GM18951 (cell line): ENCODE results near the gene L1TD1.
"Not testable (repeated sequence)": the region's sequence is repeated elsewhere in the genome, so short reads cannot be mapped to it uniquely, and the experiment has no call there.

Source experiments
- POLR2A ChIP-seq: IDR thresholded peaks from 4 replicates; pipeline ENCODE4 v1.6.1; 2011; ENCODE audit warnings: mild to moderate bottlenecking; ENCODE audit not compliant: insufficient read length, insufficient read depth; ENCODE audit errors: extremely low read depth
- in situ Hi-C: fragments of 300-500 bp; cut with MboI; formaldehyde crosslinking; loops from one replicate; pipeline ENCODE4 v1.12.0; 2022; ENCODE audit warnings: low sequenced_read_pairs, mixed read lengths, inconsistent platforms; ENCODE audit not compliant: unreplicated experiment

Gene L1TD1, protein sequence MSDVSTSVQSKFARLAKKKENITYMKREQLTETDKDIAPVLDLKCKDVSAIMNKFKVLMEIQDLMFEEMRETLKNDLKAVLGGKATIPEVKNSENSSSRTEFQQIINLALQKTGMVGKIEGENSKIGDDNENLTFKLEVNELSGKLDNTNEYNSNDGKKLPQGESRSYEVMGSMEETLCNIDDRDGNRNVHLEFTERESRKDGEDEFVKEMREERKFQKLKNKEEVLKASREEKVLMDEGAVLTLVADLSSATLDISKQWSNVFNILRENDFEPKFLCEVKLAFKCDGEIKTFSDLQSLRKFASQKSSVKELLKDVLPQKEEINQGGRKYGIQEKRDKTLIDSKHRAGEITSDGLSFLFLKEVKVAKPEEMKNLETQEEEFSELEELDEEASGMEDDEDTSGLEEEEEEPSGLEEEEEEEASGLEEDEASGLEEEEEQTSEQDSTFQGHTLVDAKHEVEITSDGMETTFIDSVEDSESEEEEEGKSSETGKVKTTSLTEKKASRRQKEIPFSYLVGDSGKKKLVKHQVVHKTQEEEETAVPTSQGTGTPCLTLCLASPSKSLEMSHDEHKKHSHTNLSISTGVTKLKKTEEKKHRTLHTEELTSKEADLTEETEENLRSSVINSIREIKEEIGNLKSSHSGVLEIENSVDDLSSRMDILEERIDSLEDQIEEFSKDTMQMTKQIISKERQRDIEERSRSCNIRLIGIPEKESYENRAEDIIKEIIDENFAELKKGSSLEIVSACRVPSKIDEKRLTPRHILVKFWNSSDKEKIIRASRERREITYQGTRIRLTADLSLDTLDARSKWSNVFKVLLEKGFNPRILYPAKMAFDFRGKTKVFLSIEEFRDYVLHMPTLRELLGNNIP

DNA sequence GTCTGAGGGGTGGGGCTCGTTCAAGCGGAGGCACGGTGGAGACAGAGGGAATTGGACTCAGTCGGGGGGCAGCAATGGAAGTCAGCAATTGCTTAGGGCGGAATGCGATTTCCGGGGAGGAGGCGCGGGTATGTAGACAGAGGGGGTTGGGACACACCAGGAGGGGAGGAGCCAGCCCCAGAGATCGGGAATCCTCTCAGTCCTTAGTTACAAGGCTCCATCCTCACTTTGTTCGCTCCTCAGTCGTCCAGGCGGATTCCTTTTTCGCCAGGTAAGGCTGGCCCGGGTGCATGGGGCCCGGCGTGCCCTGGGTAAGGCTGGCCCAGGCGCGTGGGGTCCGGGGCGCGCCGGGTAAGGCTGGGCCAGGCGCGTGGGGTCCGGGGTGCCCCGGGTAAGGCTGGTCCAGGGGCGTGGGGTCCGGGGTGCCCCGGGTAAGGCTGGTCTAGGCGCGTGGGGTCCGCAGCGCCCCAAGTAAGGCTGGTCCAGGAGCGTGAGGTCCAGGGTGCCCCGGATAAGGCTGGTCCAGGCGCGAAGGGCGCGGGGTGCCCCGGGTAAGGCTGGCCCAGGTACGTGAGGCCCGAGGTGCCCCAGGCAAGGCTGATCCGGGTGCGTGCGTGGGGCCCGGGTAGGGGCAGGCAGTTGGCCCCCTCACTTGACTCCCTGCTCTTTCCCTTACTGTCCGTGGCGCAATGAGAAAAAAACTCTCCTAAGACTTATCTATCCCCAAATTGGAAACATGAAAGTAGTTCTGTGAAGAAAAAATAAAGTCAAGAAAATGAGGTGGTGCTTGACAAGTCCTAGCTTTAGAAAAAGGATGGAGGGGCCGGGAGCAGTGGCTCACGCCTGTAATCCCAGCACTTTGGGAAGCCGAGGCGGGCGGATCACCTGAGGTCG lies at the start of gene L1TD1:
L1TD1 (plus strand) TSS at position 199 of the 894 bp plus-strand sequence. CDS start 11,780 bp downstream, outside the sequence.
- in situ Hi-C loops = no loop called here
- TF ChIP-seq POLR2A = no peak

DNA sequence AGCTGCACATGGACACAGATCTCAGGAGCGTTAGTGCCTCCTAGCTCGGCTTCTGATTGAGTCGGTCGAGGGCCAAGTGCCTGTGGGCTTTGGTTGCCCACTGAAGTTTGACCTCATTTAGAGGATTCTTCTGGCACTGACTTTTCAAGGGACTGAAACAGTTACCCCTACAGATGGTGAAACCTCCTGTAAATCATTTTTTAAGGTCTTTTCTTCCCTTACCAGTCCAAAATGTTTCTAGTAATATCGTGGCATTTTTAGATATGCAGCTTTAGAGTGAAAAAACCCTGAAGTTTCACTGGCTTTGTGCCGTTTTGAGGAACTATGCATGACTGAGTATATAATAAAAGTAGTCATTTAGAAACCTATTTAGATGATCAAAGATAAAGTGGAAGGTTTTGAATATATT lies 34.7 kb upstream of the L1TD1 start:
- no peak for TF ChIP-seq POLR2A
- in situ Hi-C loops = loop anchor here (25.0 kb wide), 1 partner anchor 577 kb away; no protein-coding TSS in a partner anchor

DNA sequence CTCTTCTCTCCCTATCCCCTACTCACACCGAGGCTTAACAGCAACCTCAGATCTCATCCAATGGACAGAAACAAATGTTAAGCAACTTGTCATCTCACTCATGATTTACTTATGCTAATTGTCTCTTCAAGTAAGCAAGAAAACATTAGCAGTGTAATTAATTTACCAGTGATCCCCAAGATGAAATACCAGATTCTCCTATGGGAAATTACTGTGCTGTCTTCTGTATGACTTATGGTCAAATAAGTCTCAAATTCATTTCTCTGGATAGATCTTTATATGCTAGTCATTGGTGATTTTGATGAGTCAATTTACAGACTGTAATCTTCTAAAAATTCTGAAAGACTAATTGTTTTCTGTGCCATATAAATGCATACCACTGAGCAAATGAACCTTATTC lies 32.9 kb upstream of the L1TD1 start:
- in situ Hi-C loops = loop anchor here (25.0 kb wide), 1 partner anchor 576 kb away; no protein-coding TSS in a partner anchor
- TF ChIP-seq POLR2A = no peak

DNA sequence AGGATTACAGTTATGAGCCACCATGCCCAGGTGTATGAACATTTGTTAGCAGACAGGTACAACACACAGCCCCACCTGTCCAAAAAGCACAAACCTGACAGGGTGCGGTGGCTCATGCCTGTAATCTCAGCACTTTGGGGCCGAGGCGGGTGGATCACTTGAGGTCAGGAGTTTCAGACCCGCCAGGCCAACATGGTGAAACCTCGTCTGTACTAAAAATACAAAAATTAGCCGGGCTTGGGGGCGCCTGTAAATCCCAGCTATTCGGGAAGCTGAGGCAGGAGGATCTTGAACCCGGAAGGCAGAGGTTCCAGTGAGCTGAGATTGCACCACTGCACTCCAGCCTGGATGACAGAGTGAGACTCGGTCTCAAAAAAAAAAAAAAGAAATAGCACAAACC lies 24.3 kb upstream of the L1TD1 start:
- in situ Hi-C loops = loop anchor here (25.0 kb wide), 1 partner anchor 567 kb away; no protein-coding TSS in a partner anchor

DNA sequence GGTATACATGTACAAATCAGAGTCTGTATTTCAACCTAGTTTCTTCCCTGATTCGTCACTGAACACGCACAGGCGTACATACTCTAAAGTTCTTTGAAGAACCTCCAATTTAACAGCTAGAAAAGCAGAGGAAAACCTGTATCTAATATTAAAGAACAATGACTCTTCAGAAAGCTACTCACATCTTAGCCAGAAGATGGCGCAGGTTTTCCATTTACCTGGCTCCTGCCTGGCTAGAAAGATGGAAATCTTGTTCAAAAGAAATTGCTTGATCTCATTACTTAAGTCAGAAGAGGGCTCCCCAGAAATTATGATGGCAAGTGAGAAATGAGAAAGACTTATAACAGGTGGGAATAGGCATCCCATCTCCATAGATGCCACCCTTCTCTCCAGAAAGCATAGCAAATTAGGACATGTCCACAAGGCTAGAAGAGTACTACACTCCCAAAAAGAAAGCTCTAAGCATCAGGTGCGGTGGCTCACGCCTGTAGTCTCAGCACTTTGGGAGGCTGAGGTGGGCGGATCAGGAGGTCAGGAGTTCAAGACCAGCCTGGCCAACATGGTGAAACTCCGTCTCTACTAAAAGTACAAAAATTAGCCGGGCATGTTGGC lies 19.0 kb upstream of the L1TD1 start:
- in situ Hi-C loops = no loop called here

DNA sequence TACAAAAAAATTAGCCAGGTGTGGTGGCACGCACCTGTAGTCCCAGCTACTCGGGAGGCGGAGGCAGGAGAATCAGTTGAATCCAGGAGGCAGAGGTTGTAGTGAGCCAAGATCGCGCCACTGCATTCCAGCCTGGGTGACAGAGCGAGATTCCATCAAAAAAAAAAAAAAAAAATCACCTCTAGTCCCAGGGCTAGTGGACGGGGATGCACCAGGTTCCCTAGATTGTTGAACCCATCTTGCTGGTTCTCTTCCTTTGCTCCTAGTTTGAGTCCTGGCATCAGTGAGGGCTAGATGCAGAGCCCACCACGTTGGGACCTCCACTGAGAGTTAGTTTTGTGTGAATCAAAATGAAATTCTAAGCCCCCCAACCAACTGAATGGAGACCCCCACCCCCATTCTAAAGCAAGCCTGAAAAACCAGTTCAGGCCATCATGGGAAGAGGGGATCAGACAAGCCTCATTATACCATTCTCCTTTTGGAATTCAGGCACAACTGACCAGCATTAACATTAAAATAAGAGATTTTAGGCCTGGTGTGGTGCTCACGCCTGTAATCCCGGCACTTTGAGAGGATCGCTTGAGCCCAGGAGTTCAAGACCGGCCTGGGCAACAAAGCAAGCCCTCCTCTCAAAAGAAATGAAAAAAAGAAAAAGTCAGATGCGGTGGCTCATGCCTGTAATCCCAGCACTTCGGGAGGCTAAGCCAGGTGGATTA lies 17.9 kb upstream of the L1TD1 start:
- TF ChIP-seq POLR2A = no peak
- in situ Hi-C loops = no loop called here

More for the DNA sequence above, 19.0 kb upstream of the L1TD1 start:
- TF ChIP-seq POLR2A = no peak

DNA sequence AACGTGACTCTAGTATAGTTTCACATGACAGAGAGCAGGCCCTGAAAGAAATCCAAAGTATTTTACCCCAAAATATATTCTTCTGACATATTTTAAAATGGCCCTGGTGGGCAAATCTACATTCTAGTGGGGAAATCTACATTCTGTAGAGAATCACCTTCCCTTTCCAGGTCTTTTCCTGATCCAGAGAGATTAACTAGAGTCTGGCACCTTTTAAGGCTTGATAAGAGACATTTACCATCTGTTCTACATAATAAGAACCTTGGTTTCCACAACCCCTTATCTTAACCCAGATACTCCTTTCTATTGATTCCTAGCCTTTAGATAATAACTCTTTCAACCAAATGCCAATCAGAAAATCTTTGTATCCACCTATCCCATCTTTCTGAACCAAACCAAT lies 17.0 kb upstream of the L1TD1 start:
- in situ Hi-C loops = no loop called here
- TF ChIP-seq POLR2A = no peak

DNA sequence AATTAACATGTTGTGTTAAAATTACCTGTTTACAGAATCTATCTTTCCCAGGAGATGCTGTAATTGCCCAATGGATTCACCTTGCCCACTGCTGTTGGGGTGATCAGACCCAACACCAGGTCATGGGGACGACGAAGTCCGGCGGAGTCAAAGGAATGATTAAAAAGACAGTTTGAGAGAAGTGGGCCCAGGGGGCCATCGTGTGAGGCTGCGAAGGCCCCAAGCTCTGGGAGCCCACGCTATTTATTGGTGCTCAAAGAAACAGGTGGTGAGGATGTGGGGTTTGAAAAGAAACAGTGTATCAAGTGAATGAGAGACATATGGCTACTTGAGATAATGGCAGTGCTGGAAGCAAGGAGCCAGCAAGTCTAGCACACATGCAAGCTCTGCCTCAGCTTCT lies 16.3 kb upstream of the L1TD1 start:
- in situ Hi-C loops = no loop called here
- no peak for TF ChIP-seq POLR2A

DNA sequence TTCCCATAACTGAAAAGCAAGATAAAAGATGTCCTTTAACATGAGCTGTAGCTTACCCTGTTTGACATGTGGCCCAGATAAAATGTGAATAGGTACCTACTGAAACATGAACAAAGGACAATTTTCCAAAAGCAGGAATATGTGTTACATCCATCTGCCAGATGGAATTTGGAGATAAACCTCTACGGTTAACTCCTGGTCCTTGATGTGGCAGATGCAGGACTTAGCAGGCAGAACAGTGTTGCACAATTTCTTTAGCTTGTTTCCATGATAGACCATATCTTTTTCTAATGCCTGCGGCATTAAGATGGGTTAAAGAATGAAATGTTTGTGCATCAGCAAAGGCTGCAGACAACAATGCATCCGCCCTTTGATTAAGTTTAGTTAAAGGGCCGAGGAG lies 14.6 kb upstream of the L1TD1 start:
- in situ Hi-C loops = not testable (repeated sequence)

DNA sequence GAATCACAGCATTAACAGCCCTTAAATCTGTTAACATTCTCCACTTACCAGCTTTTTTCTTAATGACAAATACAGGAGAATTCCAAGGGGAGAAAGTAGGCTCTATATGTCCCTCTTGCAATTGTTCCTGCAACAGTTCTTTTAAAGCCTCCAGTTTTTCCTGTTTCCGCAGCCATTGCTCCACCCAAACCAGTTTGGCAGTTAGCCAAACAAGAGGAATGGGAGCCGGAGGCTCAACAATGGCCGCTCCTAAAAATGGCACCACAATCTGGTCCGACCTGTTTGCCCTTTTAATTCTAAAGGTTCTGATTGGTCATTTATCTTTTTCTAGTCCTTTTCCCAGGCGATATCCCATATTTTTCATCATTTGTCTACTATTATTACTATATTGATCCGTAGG lies 14.0 kb upstream of the L1TD1 start:
- in situ Hi-C loops = no loop called here

DNA sequence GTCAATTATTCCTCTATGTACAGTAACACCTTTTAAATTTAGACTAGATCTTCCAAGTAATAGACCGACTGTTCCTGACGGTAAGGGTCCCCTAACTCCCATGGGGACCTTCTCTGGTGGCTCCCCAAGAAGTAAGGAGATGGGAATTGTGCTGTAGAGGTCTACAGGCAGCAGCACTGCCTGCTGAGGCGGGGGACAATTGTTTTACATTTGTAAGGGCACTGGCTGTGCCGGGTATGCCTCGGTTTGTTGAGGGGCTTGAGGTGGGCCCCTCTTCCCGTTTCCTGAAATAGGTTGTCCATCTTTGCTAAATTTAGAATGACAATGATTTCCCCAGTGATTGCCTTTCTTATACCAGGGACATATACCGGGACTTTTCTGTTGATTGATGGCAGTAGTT lies 13.1 kb upstream of the L1TD1 start:
- in situ Hi-C loops = no loop called here
- no peak for TF ChIP-seq POLR2A

More for the DNA sequence above, 14.0 kb upstream of the L1TD1 start:
- no peak for TF ChIP-seq POLR2A

DNA sequence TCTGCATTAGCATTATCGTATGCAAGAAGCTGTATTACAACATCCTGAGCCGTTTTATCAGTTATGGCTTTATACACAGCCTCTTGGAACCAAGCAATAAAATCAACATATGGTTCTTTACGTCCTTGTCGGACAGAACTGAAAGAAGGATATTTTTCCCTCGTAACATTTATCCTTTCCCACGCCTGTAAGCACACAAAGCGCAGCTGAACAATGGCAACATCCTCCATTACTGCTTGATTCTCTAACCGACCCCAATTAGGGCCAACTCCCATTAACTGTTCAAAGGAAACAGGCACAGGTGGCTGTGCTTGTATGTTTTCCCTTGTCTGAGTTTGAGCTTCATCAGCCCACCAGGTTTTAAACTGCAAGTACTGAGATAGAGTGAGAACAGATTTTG lies 12.5 kb upstream of the L1TD1 start:
- in situ Hi-C loops = not testable (repeated sequence)

DNA sequence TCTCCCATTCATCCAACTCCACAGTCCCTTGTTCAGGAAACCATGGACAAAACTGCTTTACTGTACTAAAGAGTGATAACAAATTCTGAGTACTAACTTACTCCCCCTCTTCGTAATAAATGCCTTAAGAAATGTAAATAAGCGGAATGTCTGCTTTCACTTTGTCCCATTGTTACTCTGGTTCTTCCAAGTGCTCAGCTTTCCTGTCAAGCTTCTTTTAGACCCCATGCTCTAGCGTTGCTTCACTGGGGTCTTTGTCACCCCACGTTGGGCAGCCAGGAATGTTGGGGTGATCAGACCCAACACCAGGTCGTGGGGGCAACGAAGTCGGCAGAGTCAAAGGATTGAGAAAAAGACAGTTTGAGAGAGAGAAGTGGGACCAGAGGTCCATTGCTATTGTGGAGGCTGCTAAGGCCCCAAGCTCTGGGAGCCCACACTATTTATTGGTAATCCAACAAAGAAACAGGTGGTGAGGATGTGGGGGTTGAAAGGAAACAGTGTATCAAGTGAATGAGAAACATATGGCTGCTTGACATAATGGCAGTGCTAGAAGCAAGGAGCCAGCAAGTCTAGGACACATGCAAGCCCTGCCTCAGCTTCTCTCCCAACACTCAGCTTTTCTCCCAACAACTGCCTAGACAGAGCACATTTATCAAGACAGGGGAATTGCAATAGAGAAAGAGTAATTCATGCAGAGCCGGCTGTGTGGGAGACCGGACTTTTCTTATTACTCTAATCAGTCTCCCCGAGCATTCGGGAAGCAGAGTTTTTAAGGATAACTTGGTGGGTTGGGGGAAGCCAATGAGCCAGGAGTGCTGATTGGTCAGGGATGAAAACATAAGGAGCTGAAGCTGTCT lies 11.3 kb upstream of the L1TD1 start:
- in situ Hi-C loops = not testable (repeated sequence)
